GM23338 (cell line): ENCODE measurements around the gene BCO1. TPM values are rescaled to one million over a fixed set of nuclear protein-coding genes. Genes with fewer than 3 reads are reported as not detected.

ENCODE experiments used
- ATAC-seq: fragments of 200-7000 bp; cut with Tn5 transposase; 3 replicates; pipeline ENCODE4 v1.9.1; 2020
- DNase-seq: peaks from one replicate; pipeline ENCODE4 v3.0.0-alpha.2; 2015; ENCODE audit warnings: low spot score
- H2AFZ ChIP-seq: fragments of 200-600 bp; sonication (generic); 2 replicates; pipeline ENCODE4 v1.8.0; 2016; ENCODE audit warnings: antibody characterized with exemption, mild to moderate bottlenecking, moderate library complexity
- H3F3A ChIP-seq: fragments of 200-600 bp; sonication (generic); replicated peaks from 2 replicates; pipeline ENCODE4 v1.8.0; 2017; ENCODE audit warnings: antibody characterized with exemption, mixed run types, low read depth
- H3K27ac ChIP-seq: fragments of 200-600 bp; sonication (generic); 2 replicates; pipeline ENCODE4 v1.6.1; 2016; ENCODE audit warnings: low read depth
- H3K27me3 ChIP-seq: fragments of 200-600 bp; sonication (generic); 2 replicates; pipeline ENCODE4 v1.8.0; 2016; ENCODE audit warnings: mild to moderate bottlenecking, mixed run types, moderate library complexity; ENCODE audit not compliant: insufficient read depth
- H3K36me3 ChIP-seq: fragments of 200-600 bp; sonication (generic); 2 replicates; pipeline ENCODE4 v1.8.0; 2016; ENCODE audit warnings: mild to moderate bottlenecking; ENCODE audit not compliant: insufficient read depth
- H3K4me1 ChIP-seq: fragments of 200-600 bp; sonication (generic); 2 replicates; pipeline ENCODE4 v1.8.0; 2016; ENCODE audit warnings: mild to moderate bottlenecking, moderate library complexity; ENCODE audit not compliant: insufficient read depth
- H3K4me2 ChIP-seq: fragments of 200-600 bp; sonication (generic); 2 replicates; pipeline ENCODE4 v1.7.1; 2017; ENCODE audit warnings: mixed run types
- H3K4me3 ChIP-seq: fragments of 200-600 bp; sonication (generic); 2 replicates; pipeline ENCODE4 v1.6.1; 2016; ENCODE audit warnings: mixed run types
- H3K79me2 ChIP-seq: fragments of 200-600 bp; sonication (generic); replicated peaks from 2 replicates; pipeline ENCODE4 v1.8.0; 2017; ENCODE audit warnings: mild to moderate bottlenecking; ENCODE audit not compliant: insufficient read depth
- H3K9me2 ChIP-seq: fragments of 200-600 bp; sonication (generic); 2 replicates; pipeline ENCODE4 v1.8.0; 2017; ENCODE audit not compliant: insufficient read depth
- H4K20me1 ChIP-seq: fragments of 200-600 bp; sonication (generic); replicated peaks from 2 replicates; pipeline ENCODE4 v1.8.0; 2017; ENCODE audit warnings: mild to moderate bottlenecking; ENCODE audit not compliant: insufficient read depth
- H3K27ac Mint-ChIP-seq: 2 replicates; pipeline ENCODE4 v1.8.0; 2020; ENCODE audit warnings: inconsistent platforms, mild to moderate bottlenecking, moderate library complexity, mixed read lengths
- H3K27me3 Mint-ChIP-seq: 3 replicates; pipeline ENCODE4 v1.8.0; 2022; ENCODE audit warnings: low read depth, mild to moderate bottlenecking, moderate library complexity, mixed read lengths, inconsistent platforms; ENCODE audit not compliant: insufficient read depth, poor library complexity
- H3K36me3 Mint-ChIP-seq: 3 replicates; pipeline ENCODE4 v1.8.0; 2021; ENCODE audit warnings: low read depth, mild to moderate bottlenecking, inconsistent platforms, moderate library complexity, mixed read lengths
- H3K4me1 Mint-ChIP-seq: 3 replicates; pipeline ENCODE4 v1.8.0; 2020; ENCODE audit warnings: mild to moderate bottlenecking, inconsistent platforms, mixed read lengths
- H3K4me3 Mint-ChIP-seq: 3 replicates; pipeline ENCODE4 v1.8.0; 2021; ENCODE audit warnings: moderate library complexity, mild to moderate bottlenecking, inconsistent platforms, mixed read lengths
- H3K9me3 Mint-ChIP-seq: 3 replicates; pipeline ENCODE4 v1.8.0; 2020; ENCODE audit warnings: moderate library complexity, mild to moderate bottlenecking, inconsistent platforms, mixed read lengths
- CREB1 ChIP-seq: fragments of 250-450 bp; sonication (Bioruptor Pico); IDR thresholded peaks from 2 replicates; pipeline ENCODE4 v1.5.0; 2020; ENCODE audit warnings: low read depth, mild to moderate bottlenecking, moderate library complexity
- NANOG ChIP-seq: IDR thresholded peaks from 2 replicates; pipeline ENCODE4 v1.6.1; 2016; ENCODE audit warnings: antibody characterized with exemption, borderline replicate concordance
- polyA plus RNA-seq: library from polyadenylated mRNA; unstranded; fragments of >200 nt; fragmentation: Nextera tagmentation; extraction: Ambion mirVana; gene quantifications from 2 replicates; pipeline ENCODE4 v1.2.1, GENCODE V29; 2016
- total RNA-seq: library from RNA; depleted of rRNA; stranded (reverse); fragments of >200 nt; shearing (Covaris generic); gene quantifications from 2 replicates; pipeline ENCODE4 v1.2.3, GENCODE V29; 2014
- TF ChIP-seq, protein P1 (sequence below): fragments of 250-450 bp; sonication (Bioruptor Pico); IDR thresholded peaks from 2 replicates; pipeline ENCODE4 v1.5.0; 2020; ENCODE audit warnings: mild to moderate bottlenecking, moderate library complexity
- TF ChIP-seq, protein P2 (sequence below): IDR thresholded peaks from one replicate; pipeline ENCODE4 v1.6.1; 2018; ENCODE audit warnings: antibody characterized with exemption; ENCODE audit not compliant: unreplicated experiment

BCO1 gene
- total and polyA plus RNA-seq, 2 experiments from 2014 or later = 0.28 TPM; not detected in 1

DNA sequence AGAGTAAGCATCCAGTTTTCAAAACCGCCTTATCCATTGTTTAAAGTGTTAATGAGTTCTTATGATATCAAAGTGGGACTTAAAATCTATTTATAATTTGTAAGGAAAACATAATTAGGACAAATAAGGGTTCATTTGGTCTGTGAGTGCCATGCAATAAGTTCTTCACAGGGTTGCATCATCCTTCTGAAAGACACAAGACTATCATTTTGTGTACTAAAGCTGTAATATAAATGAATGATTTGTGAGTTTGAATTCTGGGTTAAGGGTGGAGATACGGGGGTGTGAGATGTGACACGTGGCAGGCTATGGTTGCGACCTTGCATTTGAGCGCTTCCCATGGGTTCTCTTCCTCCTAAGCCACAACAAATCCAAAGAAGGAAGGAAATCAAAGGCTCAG lies 83.0 kb downstream of the BCO1 start:
- ATAC-seq (no peak), DNase-seq (no peak)
- H3K27ac ChIP-seq = no peak overlapping the region
- H2AFZ ChIP-seq = no peak overlapping the region
- no peaks in the 10 kb centered on the region; the same call in 1 of the 2 replicates for H3K4me1 ChIP-seq
- peaks cover 99% of the 10 kb centered on the region for H3K79me2 ChIP-seq
- Mint-ChIP-seq H3K27ac (0 out of 2 replicates have a peak overlapping the region, but pooled peaks have one; percentile 3), H3K9me3 (no peaks in the 10 kb centered on the region), H3K4me1 (peaks cover 24% of the 10 kb centered on the region), H3K4me3 (no peak overlapping the region), H3K27me3 (no peaks in the 10 kb centered on the region), H3K36me3 (no peaks in the 10 kb centered on the region)
- H4K20me1 ChIP-seq = peaks cover 39% of the 10 kb centered on the region
- no peak overlapping the region for H3K4me2 ChIP-seq
- TF ChIP-seq, protein P1, sequence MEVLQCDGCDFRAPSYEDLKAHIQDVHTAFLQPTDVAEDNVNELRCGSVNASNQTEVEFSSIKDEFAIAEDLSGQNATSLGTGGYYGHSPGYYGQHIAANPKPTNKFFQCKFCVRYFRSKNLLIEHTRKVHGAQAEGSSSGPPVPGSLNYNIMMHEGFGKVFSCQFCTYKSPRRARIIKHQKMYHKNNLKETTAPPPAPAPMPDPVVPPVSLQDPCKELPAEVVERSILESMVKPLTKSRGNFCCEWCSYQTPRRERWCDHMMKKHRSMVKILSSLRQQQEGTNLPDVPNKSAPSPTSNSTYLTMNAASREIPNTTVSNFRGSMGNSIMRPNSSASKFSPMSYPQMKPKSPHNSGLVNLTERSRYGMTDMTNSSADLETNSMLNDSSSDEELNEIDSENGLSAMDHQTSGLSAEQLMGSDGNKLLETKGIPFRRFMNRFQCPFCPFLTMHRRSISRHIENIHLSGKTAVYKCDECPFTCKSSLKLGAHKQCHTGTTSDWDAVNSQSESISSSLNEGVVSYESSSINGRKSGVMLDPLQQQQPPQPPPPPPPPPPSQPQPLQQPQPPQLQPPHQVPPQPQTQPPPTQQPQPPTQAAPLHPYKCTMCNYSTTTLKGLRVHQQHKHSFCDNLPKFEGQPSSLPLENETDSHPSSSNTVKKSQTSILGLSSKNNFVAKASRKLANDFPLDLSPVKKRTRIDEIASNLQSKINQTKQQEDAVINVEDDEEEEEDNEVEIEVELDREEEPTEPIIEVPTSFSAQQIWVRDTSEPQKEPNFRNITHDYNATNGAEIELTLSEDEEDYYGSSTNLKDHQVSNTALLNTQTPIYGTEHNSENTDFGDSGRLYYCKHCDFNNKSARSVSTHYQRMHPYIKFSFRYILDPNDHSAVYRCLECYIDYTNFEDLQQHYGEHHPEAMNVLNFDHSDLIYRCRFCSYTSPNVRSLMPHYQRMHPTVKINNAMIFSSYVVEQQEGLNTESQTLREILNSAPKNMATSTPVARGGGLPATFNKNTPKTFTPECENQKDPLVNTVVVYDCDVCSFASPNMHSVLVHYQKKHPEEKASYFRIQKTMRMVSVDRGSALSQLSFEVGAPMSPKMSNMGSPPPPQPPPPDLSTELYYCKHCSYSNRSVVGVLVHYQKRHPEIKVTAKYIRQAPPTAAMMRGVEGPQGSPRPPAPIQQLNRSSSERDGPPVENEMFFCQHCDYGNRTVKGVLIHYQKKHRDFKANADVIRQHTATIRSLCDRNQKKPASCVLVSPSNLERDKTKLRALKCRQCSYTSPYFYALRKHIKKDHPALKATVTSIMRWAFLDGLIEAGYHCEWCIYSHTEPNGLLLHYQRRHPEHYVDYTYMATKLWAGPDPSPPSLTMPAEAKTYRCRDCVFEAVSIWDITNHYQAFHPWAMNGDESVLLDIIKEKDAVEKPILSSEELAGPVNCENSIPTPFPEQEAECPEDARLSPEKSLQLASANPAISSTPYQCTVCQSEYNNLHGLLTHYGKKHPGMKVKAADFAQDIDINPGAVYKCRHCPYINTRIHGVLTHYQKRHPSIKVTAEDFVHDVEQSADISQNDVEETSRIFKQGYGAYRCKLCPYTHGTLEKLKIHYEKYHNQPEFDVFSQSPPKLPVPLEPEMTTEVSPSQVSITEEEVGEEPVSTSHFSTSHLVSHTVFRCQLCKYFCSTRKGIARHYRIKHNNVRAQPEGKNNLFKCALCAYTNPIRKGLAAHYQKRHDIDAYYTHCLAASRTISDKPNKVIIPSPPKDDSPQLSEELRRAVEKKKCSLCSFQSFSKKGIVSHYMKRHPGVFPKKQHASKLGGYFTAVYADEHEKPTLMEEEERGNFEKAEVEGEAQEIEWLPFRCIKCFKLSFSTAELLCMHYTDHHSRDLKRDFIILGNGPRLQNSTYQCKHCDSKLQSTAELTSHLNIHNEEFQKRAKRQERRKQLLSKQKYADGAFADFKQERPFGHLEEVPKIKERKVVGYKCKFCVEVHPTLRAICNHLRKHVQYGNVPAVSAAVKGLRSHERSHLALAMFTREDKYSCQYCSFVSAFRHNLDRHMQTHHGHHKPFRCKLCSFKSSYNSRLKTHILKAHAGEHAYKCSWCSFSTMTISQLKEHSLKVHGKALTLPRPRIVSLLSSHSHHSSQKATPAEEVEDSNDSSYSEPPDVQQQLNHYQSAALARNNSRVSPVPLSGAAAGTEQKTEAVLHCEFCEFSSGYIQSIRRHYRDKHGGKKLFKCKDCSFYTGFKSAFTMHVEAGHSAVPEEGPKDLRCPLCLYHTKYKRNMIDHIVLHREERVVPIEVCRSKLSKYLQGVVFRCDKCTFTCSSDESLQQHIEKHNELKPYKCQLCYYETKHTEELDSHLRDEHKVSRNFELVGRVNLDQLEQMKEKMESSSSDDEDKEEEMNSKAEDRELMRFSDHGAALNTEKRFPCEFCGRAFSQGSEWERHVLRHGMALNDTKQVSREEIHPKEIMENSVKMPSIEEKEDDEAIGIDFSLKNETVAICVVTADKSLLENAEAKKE (CRISPR knock-in tag) = no peak
- no peaks in the 10 kb centered on the region for H3K9me2 ChIP-seq
- no peaks in the 10 kb centered on the region for H3K36me3 ChIP-seq
- no peaks in the 10 kb centered on the region for H3K27me3 ChIP-seq
- no peak overlapping the region for H3K4me3 ChIP-seq
- H3F3A ChIP-seq = no peaks in the 10 kb centered on the region

GRCh38 chr16:81324808-81325207 lies 86.3 kb downstream of the BCO1 start:
- Histone ChIP-seq H3K4me3 (no peak overlapping the region), H3F3A (no peaks in the 10 kb centered on the region), H3K9me2 (no peaks in the 10 kb centered on the region), H3K27ac (no peak overlapping the region), H3K27me3 (no peaks in the 10 kb centered on the region), H3K4me1 (no peaks in the 10 kb centered on the region; the same call in 1 of the 2 replicates), H3K36me3 (no peaks in the 10 kb centered on the region), H3K79me2 (peaks cover 95% of the 10 kb centered on the region), H4K20me1 (peaks cover 28% of the 10 kb centered on the region), H3K4me2 (no peak overlapping the region), H2AFZ (no peak overlapping the region)
- H3K9me3 Mint-ChIP-seq = no peaks in the 10 kb centered on the region
- no peak overlapping the region for H3K27ac Mint-ChIP-seq
- no peaks in the 10 kb centered on the region for H3K36me3 Mint-ChIP-seq
- DNase-seq (no peak), ATAC-seq (no peak)
- no peak overlapping the region for H3K4me3 Mint-ChIP-seq
- peaks cover 17% of the 10 kb centered on the region; the same call in 2 of the 3 replicates for H3K4me1 Mint-ChIP-seq
- peaks cover 3% of the 10 kb centered on the region for H3K27me3 Mint-ChIP-seq
- TF ChIP-seq, protein P2, sequence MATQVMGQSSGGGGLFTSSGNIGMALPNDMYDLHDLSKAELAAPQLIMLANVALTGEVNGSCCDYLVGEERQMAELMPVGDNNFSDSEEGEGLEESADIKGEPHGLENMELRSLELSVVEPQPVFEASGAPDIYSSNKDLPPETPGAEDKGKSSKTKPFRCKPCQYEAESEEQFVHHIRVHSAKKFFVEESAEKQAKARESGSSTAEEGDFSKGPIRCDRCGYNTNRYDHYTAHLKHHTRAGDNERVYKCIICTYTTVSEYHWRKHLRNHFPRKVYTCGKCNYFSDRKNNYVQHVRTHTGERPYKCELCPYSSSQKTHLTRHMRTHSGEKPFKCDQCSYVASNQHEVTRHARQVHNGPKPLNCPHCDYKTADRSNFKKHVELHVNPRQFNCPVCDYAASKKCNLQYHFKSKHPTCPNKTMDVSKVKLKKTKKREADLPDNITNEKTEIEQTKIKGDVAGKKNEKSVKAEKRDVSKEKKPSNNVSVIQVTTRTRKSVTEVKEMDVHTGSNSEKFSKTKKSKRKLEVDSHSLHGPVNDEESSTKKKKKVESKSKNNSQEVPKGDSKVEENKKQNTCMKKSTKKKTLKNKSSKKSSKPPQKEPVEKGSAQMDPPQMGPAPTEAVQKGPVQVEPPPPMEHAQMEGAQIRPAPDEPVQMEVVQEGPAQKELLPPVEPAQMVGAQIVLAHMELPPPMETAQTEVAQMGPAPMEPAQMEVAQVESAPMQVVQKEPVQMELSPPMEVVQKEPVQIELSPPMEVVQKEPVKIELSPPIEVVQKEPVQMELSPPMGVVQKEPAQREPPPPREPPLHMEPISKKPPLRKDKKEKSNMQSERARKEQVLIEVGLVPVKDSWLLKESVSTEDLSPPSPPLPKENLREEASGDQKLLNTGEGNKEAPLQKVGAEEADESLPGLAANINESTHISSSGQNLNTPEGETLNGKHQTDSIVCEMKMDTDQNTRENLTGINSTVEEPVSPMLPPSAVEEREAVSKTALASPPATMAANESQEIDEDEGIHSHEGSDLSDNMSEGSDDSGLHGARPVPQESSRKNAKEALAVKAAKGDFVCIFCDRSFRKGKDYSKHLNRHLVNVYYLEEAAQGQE = no peak
- TF ChIP-seq CREB1 (CRISPR knock-in tag) (no peak), NANOG (no peak)
